ENCODE measurements around the gene MERTK. TPM values are rescaled to one million over a fixed set of nuclear protein-coding genes. Genes with fewer than 3 reads are reported as not detected.
"Not testable (repeated sequence)": the region's sequence is repeated elsewhere in the genome, so short reads cannot be mapped to it uniquely, and the experiment has no call there.

The MERTK gene
- total RNA-seq, 4 donors from 2014 or later = 13.2 to 47.4 (median 32.3) TPM

DNA sequence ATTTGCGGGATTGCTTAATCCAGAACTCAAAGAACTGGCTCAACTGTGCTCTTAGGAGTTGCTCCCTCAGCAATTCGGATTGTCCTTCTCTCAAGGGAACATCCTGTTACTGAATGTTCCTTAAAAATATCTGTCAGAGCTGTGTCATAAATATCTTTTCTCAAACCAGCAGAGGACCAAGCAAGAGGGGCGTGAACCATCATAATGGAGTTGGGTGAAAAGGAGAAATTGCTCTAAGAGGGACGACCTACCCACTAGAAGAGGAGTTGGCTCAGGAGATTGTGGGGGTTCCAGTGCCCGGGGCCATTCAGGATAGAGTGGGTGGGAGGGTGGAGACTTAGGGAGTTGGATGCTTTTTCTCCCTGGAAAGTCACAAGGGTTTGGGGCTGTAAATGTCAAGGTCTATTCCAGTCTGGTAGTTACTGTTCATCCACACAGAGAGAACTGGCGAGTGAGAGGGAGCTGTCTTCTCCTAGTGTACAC is 59.5 kb downstream of the MERTK start:
- 77 to 82% methylated on average over 2 to 6 of the region's 6 CpGs for WGBS, 2 donors (ENCODE audit: low coverage in 1 of 2)
- Histone ChIP-seq H3K9me3 (no peaks in the 10 kb centered on the region), H3K4me1 (peaks cover 0 to 50% (median 0%) of the 10 kb centered on the region in 3 donors), H3K27me3 (no peaks in the 10 kb centered on the region), H3K27ac (peak overlapping the region; percentile 60 to 71 (median 68)), H3K4me3 (no peak overlapping the region), H3K36me3 (peaks cover 0 to 21% of the 10 kb centered on the region in 2 donors)
- TF ChIP-seq EP300 (IDR thresholded peaks at IDR 0.05) (peak; percentile 38), POLR2A (IDR thresholded peaks at IDR 0.05) (no peak), CTCF (IDR thresholded peaks at IDR 0.05) (no peak), POLR2AphosphoS5 (IDR thresholded peaks at IDR 0.05) (peak; percentile 80)
- peak; percentile 84 for ATAC-seq

GRCh38 chr2:111958901-111959300 is 60.5 kb downstream of the MERTK start:
- peaks cover 0 to 48% (median 0%) of the 10 kb centered on the region in 3 donors for H3K4me1 ChIP-seq
- no peaks in the 10 kb centered on the region for H3K27me3 ChIP-seq
- peaks cover 0 to 11% of the 10 kb centered on the region in 2 donors for H3K36me3 ChIP-seq
- TF ChIP-seq CTCF (IDR thresholded peaks at IDR 0.05) (peak in 2 of 4 experiments; percentile 16 to 25), POLR2A (IDR thresholded peaks at IDR 0.05) (no peak)
- WGBS, 2 donors (ENCODE audit: low coverage in 1 of 2) = 90 to 94% methylated on average over 1 of the region's 1 CpG
- H3K4me3 ChIP-seq = no peak overlapping the region
- H3K27ac ChIP-seq = peak overlapping the region in 3 of 4 donors; percentile 68 to 71 (median 69)
- ATAC-seq = no peak
- no peaks in the 10 kb centered on the region for H3K9me3 ChIP-seq

- H3K4me1 ChIP-seq = peaks cover 0 to 34% (median 0%) of the 10 kb centered on the region in 3 donors
Measured at GRCh38 chr2:111961663-111962062, 63.3 kb downstream of the MERTK start.

DNA sequence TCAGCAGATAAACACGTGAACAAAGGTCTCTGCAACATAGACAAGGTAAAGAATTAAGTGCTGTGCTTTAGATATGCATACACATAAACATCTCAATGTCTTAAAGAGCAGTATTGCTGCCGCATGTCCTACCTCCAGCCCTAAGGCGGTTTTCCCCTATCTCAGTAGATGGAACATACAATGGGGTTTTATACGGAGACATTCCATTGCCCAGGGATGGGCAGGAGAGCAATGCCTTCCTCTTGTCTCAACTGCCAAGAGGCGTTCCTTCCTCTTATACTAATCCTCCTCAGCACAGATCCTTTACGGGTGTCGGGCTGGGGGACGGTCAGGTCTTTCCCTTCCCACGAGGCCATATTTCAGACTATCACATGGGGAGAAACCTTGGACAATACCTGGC is 64.7 kb downstream of the MERTK start:
- H3K4me3 ChIP-seq, H3K27me3 ChIP-seq, ATAC-seq, H3K9me3 ChIP-seq, H3K27ac ChIP-seq: not testable (repeated sequence)
- Histone ChIP-seq H3K4me1 (peaks cover 0 to 20% (median 0%) of the 10 kb centered on the region in 3 donors), H3K36me3 (peaks cover 0 to 36% of the 10 kb centered on the region in 2 donors)
- WGBS, 2 donors (ENCODE audit: low coverage in 1 of 2) = 73 to 100% methylated on average over 1 to 4 of the region's 9 CpGs

More at GRCh38 chr2:111961663-111962062, 63.3 kb downstream of the MERTK start:
- no peak overlapping the region for H3K4me3 ChIP-seq
- peaks cover 0 to 23% of the 10 kb centered on the region in 2 donors for H3K36me3 ChIP-seq
- no peak for ATAC-seq
- H3K27me3 ChIP-seq = no peaks in the 10 kb centered on the region
- WGBS, 2 donors (ENCODE audit: low coverage in 1 of 2) = 75 to 79% methylated on average over 7 of the region's 7 CpGs
- no peak overlapping the region for H3K27ac ChIP-seq
- H3K9me3 ChIP-seq = no peaks in the 10 kb centered on the region
- TF ChIP-seq POLR2A (IDR thresholded peaks at IDR 0.05) (no peak), EP300 (IDR thresholded peaks at IDR 0.05) (no peak), CTCF (IDR thresholded peaks at IDR 0.05) (no peak), POLR2AphosphoS5 (IDR thresholded peaks at IDR 0.05) (no peak)

GRCh38 chr2:111963508-111963907 is 65.1 kb downstream of the MERTK start:
- H3K36me3 ChIP-seq = peaks cover 0 to 40% of the 10 kb centered on the region in 2 donors
- H3K9me3 ChIP-seq, H3K27me3 ChIP-seq, H3K27ac ChIP-seq, H3K4me3 ChIP-seq, ATAC-seq: not testable (repeated sequence)
- 53 to 73% methylated on average over 2 to 3 of the region's 4 CpGs for WGBS, 2 donors (ENCODE audit: low coverage in 1 of 2)
- H3K4me1 ChIP-seq = peaks cover 0 to 16% (median 0%) of the 10 kb centered on the region in 3 donors

GRCh38 chr2:111965062-111965461 is 66.7 kb downstream of the MERTK start:
- no peak overlapping the region for H3K27ac ChIP-seq
- H3K4me1 ChIP-seq = peaks cover 0 to 6% (median 0%) of the 10 kb centered on the region in 3 donors
- H3K36me3 ChIP-seq = peaks cover 0 to 54% of the 10 kb centered on the region in 2 donors
- H3K9me3 ChIP-seq = no peaks in the 10 kb centered on the region
- WGBS, 2 donors (ENCODE audit: low coverage in 1 of 2) = 67 to 100% methylated on average over 1 to 2 of the region's 3 CpGs
- ATAC-seq = no peak
- no peak for TF ChIP-seq EP300 (IDR thresholded peaks at IDR 0.05)
- no peak for TF ChIP-seq POLR2A (IDR thresholded peaks at IDR 0.05)
- TF ChIP-seq POLR2AphosphoS5 (IDR thresholded peaks at IDR 0.05) = no peak
- no peak for TF ChIP-seq CTCF (IDR thresholded peaks at IDR 0.05)
- H3K4me3 ChIP-seq = no peak overlapping the region
- H3K27me3 ChIP-seq = no peaks in the 10 kb centered on the region

Data from gastroesophageal sphincter (tissue), 4 donors.